Endodermal cell (in vitro differentiated cells): ENCODE data around the gene DAPK1. TPM values are rescaled to one million over a fixed set of nuclear protein-coding genes. Genes with fewer than 3 reads are reported as not detected.

ENCODE experiments used
- DNase-seq: peaks from one replicate; pipeline ENCODE4 v3.0.0-alpha.2; 2017
- H3K27ac ChIP-seq: 2 replicates; pipeline ENCODE4 v1.5.1; 2013; ENCODE audit warnings: mild to moderate bottlenecking, low read depth, low read length, moderate library complexity
- H3K27me3 ChIP-seq: 2 replicates; pipeline ENCODE4 v1.6.1; 2013; ENCODE audit warnings: mild to moderate bottlenecking, low read length, moderate library complexity; ENCODE audit not compliant: insufficient read depth, control insufficient read depth, poor library complexity, severe bottlenecking
- H3K36me3 ChIP-seq: 2 replicates; pipeline ENCODE4 v1.7.0; 2013; ENCODE audit warnings: mild to moderate bottlenecking, low read length, moderate library complexity; ENCODE audit not compliant: control insufficient read depth, insufficient read depth
- H3K4me1 ChIP-seq: one replicate; pipeline ENCODE4 v1.7.0; 2013; ENCODE audit warnings: low read length; ENCODE audit not compliant: control insufficient read depth, insufficient read depth
- H3K4me3 ChIP-seq: 2 replicates; pipeline ENCODE4 v1.5.1; 2013; ENCODE audit warnings: mild to moderate bottlenecking, low read length, moderate library complexity
- H3K9ac ChIP-seq: 2 replicates; pipeline ENCODE4 v1.6.1; 2013; ENCODE audit warnings: mild to moderate bottlenecking, low read length, moderate library complexity; ENCODE audit not compliant: poor library complexity, severe bottlenecking; ENCODE audit errors: extremely low read depth
- H3K9me3 ChIP-seq: 2 replicates; pipeline ENCODE4 v1.6.1; 2013; ENCODE audit warnings: mild to moderate bottlenecking, low read length, moderate library complexity; ENCODE audit not compliant: control insufficient read depth
- H3K27ac Mint-ChIP-seq: 2 replicates; pipeline ENCODE4 v1.8.0; 2020; ENCODE audit warnings: mixed read lengths
- H3K27me3 Mint-ChIP-seq: 2 replicates; pipeline ENCODE4 v1.8.0; 2021; ENCODE audit warnings: mild to moderate bottlenecking, mixed read lengths; ENCODE audit not compliant: insufficient read depth
- H3K36me3 Mint-ChIP-seq: 2 replicates; pipeline ENCODE4 v1.8.0; 2020; ENCODE audit warnings: low read depth, mixed read lengths
- H3K4me1 Mint-ChIP-seq: 2 replicates; pipeline ENCODE4 v1.8.0; 2020; ENCODE audit warnings: mixed read lengths
- H3K4me3 Mint-ChIP-seq: 2 replicates; pipeline ENCODE4 v1.8.0; 2020; ENCODE audit warnings: mild to moderate bottlenecking, moderate library complexity, mixed read lengths
- H3K9me3 Mint-ChIP-seq: 2 replicates; pipeline ENCODE4 v1.8.0; 2020; ENCODE audit warnings: mild to moderate bottlenecking, mixed read lengths
- CTCF ChIP-seq: fragments of 200-600 bp; sonication (generic); conservative IDR thresholded peaks from 2 replicates; pipeline ENCODE4 v1.5.0; 2021; ENCODE audit warnings: antibody characterized with exemption, mild to moderate bottlenecking
- WGBS, 2 experiments: methylation state at CpG; one replicate each; pipeline versions ENCODE4 v1.1.5 to v1.1.7; 2013; ENCODE audit warnings: missing lambda C conversion rate in 2 of 2, mixed read lengths in 1 of 2; ENCODE audit not compliant: insufficient coverage in 1 of 2, insufficient read length in 1 of 2; 5-methylcytosine and 5-hydroxymethylcytosine counted together
- total RNA-seq, 2 donors: library from RNA; stranded (reverse); fragmentation: NEBNext Ultra II Directional in 1 of 2; extraction: Animal tissue kit (Norgen Biotek cat#: 25700) in 1 of 2; gene quantifications; 2 replicates in 1 of 2; 3 replicates in 1 of 2; pipeline ENCODE4 v1.2.1, GENCODE V29; 2021

The DAPK1 gene
- total RNA-seq, 2 donors from 2014 or later, result 117 to 139 TPM

GRCh38 chr9:87713988-87714330 is 216.3 kb downstream of the DAPK1 start:
- no peak overlapping the region for H3K27ac ChIP-seq
- TF ChIP-seq CTCF, result no peak
- H3K27me3 ChIP-seq, result no peaks in the 10 kb centered on the region
- H3K4me3 ChIP-seq, result no peak overlapping the region
- no peaks in the 10 kb centered on the region for H3K9me3 Mint-ChIP-seq
- no peak overlapping the region for H3K4me3 Mint-ChIP-seq
- no peaks in the 10 kb centered on the region for H3K4me1 ChIP-seq
- peaks cover 4% of the 10 kb centered on the region for H3K36me3 ChIP-seq
- H3K27ac Mint-ChIP-seq, result no peak overlapping the region
- 82 to 88% methylated on average over 5 of the region's 5 CpGs for WGBS, 2 experiments
- H3K36me3 Mint-ChIP-seq, result peaks cover 8% of the 10 kb centered on the region
- no peaks in the 10 kb centered on the region for H3K9me3 ChIP-seq
- no peak overlapping the region for H3K9ac ChIP-seq
- peaks cover 5% of the 10 kb centered on the region for H3K4me1 Mint-ChIP-seq
- H3K27me3 Mint-ChIP-seq, result peaks cover 4% of the 10 kb centered on the region
- DNase-seq, result no peak

GRCh38 chr9:87714819-87715218 is 217.2 kb downstream of the DAPK1 start:
- TF ChIP-seq CTCF, result no peak
- no peaks in the 10 kb centered on the region for H3K4me1 ChIP-seq
- Mint-ChIP-seq H3K27ac (no peak overlapping the region), H3K4me1 (peaks cover 5% of the 10 kb centered on the region), H3K4me3 (no peak overlapping the region), H3K36me3 (no peaks in the 10 kb centered on the region), H3K27me3 (peaks cover 5% of the 10 kb centered on the region), H3K9me3 (no peaks in the 10 kb centered on the region)
- H3K27me3 ChIP-seq, result no peaks in the 10 kb centered on the region
- H3K36me3 ChIP-seq, result no peaks in the 10 kb centered on the region
- no peaks in the 10 kb centered on the region for H3K9me3 ChIP-seq
- 80 to 100% methylated on average over 1 to 2 of the region's 2 CpGs for WGBS, 2 experiments
- DNase-seq, result peak; percentile 34
- H3K4me3 ChIP-seq, result no peak overlapping the region
- H3K27ac ChIP-seq, result no peak overlapping the region
- H3K9ac ChIP-seq, result no peak overlapping the region

GRCh38 chr9:87716141-87716540 is 218.5 kb downstream of the DAPK1 start:
- Mint-ChIP-seq H3K27ac (no peak overlapping the region), H3K36me3 (no peaks in the 10 kb centered on the region), H3K4me3 (no peak overlapping the region), H3K27me3 (peaks cover 16% of the 10 kb centered on the region), H3K9me3 (no peaks in the 10 kb centered on the region), H3K4me1 (peaks cover 5% of the 10 kb centered on the region)
- no peak overlapping the region for H3K27ac ChIP-seq
- no peaks in the 10 kb centered on the region for H3K9me3 ChIP-seq
- TF ChIP-seq CTCF, result no peak
- H3K9ac ChIP-seq, result no peak overlapping the region
- DNase-seq, result no peak
- H3K4me3 ChIP-seq, result no peak overlapping the region
- H3K27me3 ChIP-seq, result peaks cover 10% of the 10 kb centered on the region
- whole genome bisulfite sequencing, 2 experiments, result 91% methylated on average over 2 of the region's 2 CpGs; no CpG with 5 or more reads in 1 of the 2 experiments
- H3K36me3 ChIP-seq, result no peaks in the 10 kb centered on the region
- H3K4me1 ChIP-seq, result no peaks in the 10 kb centered on the region
